Keratinocyte (primary cell): ENCODE data around the gene FKBP10. TPM values are rescaled to one million over a fixed set of nuclear protein-coding genes. Genes with fewer than 3 reads are reported as not detected.

ENCODE experiments used
- DNase-seq: peaks from one replicate; pipeline ENCODE4 v3.0.0-alpha.2; 2011; ENCODE audit warnings: low read depth, missing footprints, low spot score
- FAIRE-seq: peaks from 2 replicates; lab custom pipeline; 2011; peaks lifted over from hg19 to GRCh38; lab: Jason Lieb, UNC
- H2AFZ ChIP-seq: 2 replicates; pipeline ENCODE4 v1.6.0; 2012; ENCODE audit warnings: low read length, control low read depth, inconsistent platforms; ENCODE audit not compliant: control insufficient read depth
- H3K27ac ChIP-seq: 2 replicates; pipeline ENCODE4 v1.5.1; 2011; ENCODE audit warnings: low read length; ENCODE audit not compliant: control insufficient read depth, insufficient read depth
- H3K27me3 ChIP-seq: 3 replicates; pipeline ENCODE4 v1.6.0; 2011; ENCODE audit warnings: low read length; ENCODE audit not compliant: control insufficient read depth, insufficient read depth; ENCODE audit errors: extremely low read depth
- H3K36me3 ChIP-seq, 2 experiments: 2 replicates in 1 of 2; 3 replicates in 1 of 2; pipeline ENCODE4 v1.5.1; 2011; ENCODE audit warnings: low read length in 2 of 2, mild to moderate bottlenecking in 1 of 2; ENCODE audit not compliant: control insufficient read depth in 2 of 2, insufficient read depth in 2 of 2; ENCODE audit errors: extremely low read depth in 1 of 2
- H3K4me1 ChIP-seq: 3 replicates; pipeline ENCODE4 v1.5.1; 2011; ENCODE audit warnings: low read length; ENCODE audit not compliant: control insufficient read depth, insufficient read depth; ENCODE audit errors: extremely low read depth
- H3K4me2 ChIP-seq: 3 replicates; pipeline ENCODE4 v1.6.0; 2011; ENCODE audit warnings: low read depth, low read length; ENCODE audit not compliant: control insufficient read depth, insufficient read depth; ENCODE audit errors: extremely low read depth
- H3K4me3 ChIP-seq, 3 experiments: fragments of 200-600 bp in 1 of 3; sonication (generic) in 1 of 3; 2 replicates in 2 of 3; 3 replicates in 1 of 3; pipeline ENCODE4 v1.5.1; 2011 to 2016; ENCODE audit warnings: low read length in 3 of 3, mild to moderate bottlenecking in 3 of 3, control low read depth in 2 of 3, inconsistent platforms in 1 of 3, low read depth in 1 of 3, mixed read lengths in 1 of 3, mixed run types in 1 of 3, moderate library complexity in 1 of 3; ENCODE audit not compliant: control insufficient read depth in 2 of 3, insufficient read depth in 2 of 3; ENCODE audit errors: extremely low read depth in 1 of 3
- H3K79me2 ChIP-seq: 2 replicates; pipeline ENCODE4 v1.6.0; 2012; ENCODE audit warnings: low read length; ENCODE audit not compliant: control insufficient read depth, insufficient read depth
- H3K9ac ChIP-seq: 3 replicates; pipeline ENCODE4 v1.6.0; 2011; ENCODE audit warnings: low read length; ENCODE audit not compliant: control insufficient read depth, insufficient read depth; ENCODE audit errors: extremely low read depth
- H3K9me1 ChIP-seq: 3 replicates; pipeline ENCODE4 v1.6.0; 2011; ENCODE audit warnings: low read length; ENCODE audit not compliant: control insufficient read depth, insufficient read depth; ENCODE audit errors: extremely low read depth
- H3K9me3 ChIP-seq: 2 replicates; pipeline ENCODE4 v1.5.1; 2012; ENCODE audit warnings: low read depth, low read length; ENCODE audit not compliant: control insufficient read depth
- H4K20me1 ChIP-seq: 3 replicates; pipeline ENCODE4 v1.6.0; 2011; ENCODE audit warnings: low read length; ENCODE audit not compliant: control insufficient read depth, insufficient read depth; ENCODE audit errors: extremely low read depth
- CTCF ChIP-seq, 3 experiments: IDR thresholded peaks in 1 of 3; conservative IDR thresholded peaks in 1 of 3; optimal IDR thresholded peaks in 1 of 3; 2 replicates in 2 of 3; 3 replicates in 1 of 3; pipeline versions ENCODE3 to v1.5.1; 2011; ENCODE audit warnings: low read length in 3 of 3, mild to moderate bottlenecking in 3 of 3, moderate library complexity in 2 of 3, control low read depth in 1 of 3, inconsistent platforms in 1 of 3; ENCODE audit not compliant: insufficient read depth in 2 of 3; ENCODE audit errors: extremely low read depth in 1 of 3
- EZH2 ChIP-seq: IDR thresholded peaks from one replicate; pipeline ENCODE4 v1.6.1; 2012; ENCODE audit warnings: inconsistent platforms, mild to moderate bottlenecking, low read length, moderate library complexity
- dilution Hi-C: fragments of 300-500 bp; cut with MboI; formaldehyde crosslinking; loops from one replicate; pipeline ENCODE4 v1.7.0; 2020; ENCODE audit warnings: low sequenced_read_pairs; ENCODE audit not compliant: extremely low pct_ligation_motif_present
- polyA plus RNA-seq, 5 experiments: library from polyadenylated mRNA; depleted of rRNA in 3 of 5; stranded (reverse) in 3 of 5; stranded (forward) in 1 of 5; unstranded in 1 of 5; fragments of >200 nt; gene quantifications; 1 replicate in 1 of 5; 2 replicates in 3 of 5; 3 replicates in 1 of 5; pipeline versions ENCODE4 v1.2.1 to v1.2.3, GENCODE V29; 2011 to 2012; ENCODE audit warnings: missing spikeins in 2 of 5, low read depth in 1 of 5, low replicate concordance in 1 of 5

FKBP10 gene
- polyA plus RNA-seq, 1 donor (not counting 4 experiments of a cell fraction or from before 2014, with no cell fraction given), result 0.38 TPM

DNA sequence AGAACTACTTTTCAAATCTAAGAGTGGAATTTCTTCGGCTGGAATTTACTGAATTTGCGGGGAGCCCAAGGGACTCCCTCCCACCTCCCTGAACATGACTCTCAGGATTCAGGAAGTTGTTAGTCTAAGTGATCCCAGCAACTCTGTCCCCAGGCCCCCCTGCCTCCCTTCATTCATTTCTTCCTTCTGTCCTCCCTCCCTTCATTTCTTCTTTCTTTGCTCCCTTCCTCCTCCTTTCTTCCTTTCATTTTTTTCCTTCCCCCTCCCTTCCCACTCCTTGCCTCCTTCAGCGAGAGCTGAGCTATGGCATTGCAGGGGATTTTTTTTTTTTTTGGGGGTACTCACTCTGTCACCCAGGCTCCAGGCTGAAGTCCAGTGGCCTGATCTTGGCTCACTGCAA lies 15.4 kb upstream of the FKBP10 start:
- Histone ChIP-seq H3K27me3 (no peaks in the 10 kb centered on the region), H3K79me2 (no peaks in the 10 kb centered on the region), H3K4me1 (peaks cover 48% of the 10 kb centered on the region), H2AFZ (no peak overlapping the region), H3K4me2 (no peak overlapping the region), H4K20me1 (no peaks in the 10 kb centered on the region), H3K36me3 (no peaks in the 10 kb centered on the region), H3K4me3 (no peak overlapping the region), H3K9me3 (no peaks in the 10 kb centered on the region), H3K9ac (no peak overlapping the region), H3K27ac (no peak overlapping the region), H3K9me1 (no peaks in the 10 kb centered on the region)
- FAIRE-seq, result no peak
- TF ChIP-seq EZH2 (no peak), CTCF (optimal IDR thresholded peaks at IDR 0.05 in 1 of 3, IDR thresholded peaks at IDR 0.05 in 1 of 3, conservative IDR thresholded peaks at IDR 0.05 in 1 of 3; ENCODE audit: extremely low read depth in 1 of 3, insufficient read depth in 2 of 3, low read length in 3 of 3) (no peak)
- no peak for DNase-seq
- dilution Hi-C loops, result no loop called here

GRCh38 chr17:41799366-41799765 lies 13.4 kb upstream of the FKBP10 start:
- Histone ChIP-seq H3K36me3 (no peaks in the 10 kb centered on the region), H3K4me1 (peaks cover 29% of the 10 kb centered on the region), H3K4me3 (no peak overlapping the region), H4K20me1 (no peaks in the 10 kb centered on the region), H3K79me2 (no peaks in the 10 kb centered on the region), H2AFZ (peak overlapping the region; percentile 36), H3K9me1 (no peaks in the 10 kb centered on the region), H3K27ac (peak overlapping the region; percentile 89), H3K27me3 (no peaks in the 10 kb centered on the region), H3K4me2 (peak overlapping the region; percentile 9), H3K9ac (peak overlapping the region; percentile 38), H3K9me3 (no peaks in the 10 kb centered on the region)
- DNase-seq (no peak), FAIRE-seq (peak; percentile 79)
- dilution Hi-C loops, result no loop called here
- no peak for TF ChIP-seq CTCF (optimal IDR thresholded peaks at IDR 0.05 in 1 of 3, IDR thresholded peaks at IDR 0.05 in 1 of 3, conservative IDR thresholded peaks at IDR 0.05 in 1 of 3; ENCODE audit: extremely low read depth in 1 of 3, insufficient read depth in 2 of 3, low read length in 3 of 3)
- TF ChIP-seq EZH2, result no peak
